Stimulated activated CD4-positive, alpha-beta T cell treated with anti-CD3 and anti-CD28 coated beads, Interleukin-2, amount 100 ng/mL, for 24 hours (primary cell): ENCODE measurements around the gene TRIM62.
A peak's percentile ranks its signal among the peaks of the same experiment; 100 is the strongest.

Experiments
- DNase-seq, 2 donors: peaks; one replicate each; pipeline ENCODE4 v3.0.0-alpha.2; 2020

The TRIM62 gene

DNA sequence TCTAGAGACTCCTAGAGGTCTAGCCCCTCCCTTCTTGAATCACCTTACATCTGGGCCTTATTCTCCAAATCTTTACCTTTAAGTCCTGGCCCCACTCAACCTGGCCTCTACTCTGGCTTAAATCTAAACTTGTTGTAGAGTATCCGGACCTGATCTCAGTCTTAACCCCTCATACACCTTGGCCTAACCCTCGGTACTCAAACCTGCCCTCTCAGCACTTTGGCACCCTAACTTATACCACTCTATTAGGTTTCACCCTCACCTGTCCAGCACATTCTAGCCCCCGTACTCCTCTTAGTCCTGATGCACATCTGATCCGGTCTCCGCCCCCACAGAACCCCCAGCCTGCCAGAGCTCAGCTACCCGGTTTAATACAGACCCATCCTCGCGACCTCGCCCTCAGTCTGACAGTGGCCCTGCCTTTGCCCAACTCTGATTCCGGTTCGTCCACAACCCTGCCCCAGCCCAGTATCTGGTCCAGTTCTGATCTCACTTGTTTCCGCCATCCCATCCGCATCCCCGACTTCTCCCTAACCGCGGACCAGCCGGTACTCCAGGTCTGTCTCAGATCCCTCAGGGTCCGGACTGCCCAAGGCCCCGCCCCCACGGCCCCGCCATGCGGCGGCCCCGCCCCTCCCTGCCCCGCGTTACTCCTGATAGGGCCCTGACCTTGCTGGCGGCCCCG is 1.5 kb downstream of the TRIM62 start:
- DNase-seq, result peak in 1 of 2 donors; percentile 79

DNA sequence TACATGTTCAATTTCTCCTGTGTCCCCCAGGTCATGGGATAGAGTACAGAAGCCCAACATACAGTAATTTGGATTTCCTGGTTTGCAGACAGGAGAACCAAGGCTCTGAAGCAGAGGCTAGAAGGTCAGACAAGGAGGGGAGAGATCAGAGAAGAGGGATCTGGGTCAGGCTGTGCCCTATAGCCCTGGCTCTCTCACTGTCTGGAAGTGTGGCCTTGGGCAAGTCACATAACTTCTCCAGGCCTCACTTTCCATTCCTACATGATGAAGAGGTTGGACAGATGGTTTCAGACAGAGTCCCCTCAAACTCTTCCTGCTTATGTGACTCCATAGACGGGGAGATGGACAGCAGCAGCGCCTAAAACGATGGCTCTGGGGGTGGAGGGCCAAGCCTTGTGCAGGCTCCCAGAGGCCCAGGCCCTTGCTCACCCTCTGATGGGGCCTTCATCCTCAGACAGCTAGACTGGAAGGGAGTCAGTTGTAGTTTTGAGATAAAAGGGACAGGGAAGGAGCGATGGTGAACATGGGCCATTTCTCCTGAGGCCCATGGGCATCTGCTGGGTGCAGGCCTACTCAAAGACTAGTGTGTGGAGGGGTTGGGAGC is 2.9 kb downstream of the TRIM62 start:
- no peak for DNase-seq

DNA sequence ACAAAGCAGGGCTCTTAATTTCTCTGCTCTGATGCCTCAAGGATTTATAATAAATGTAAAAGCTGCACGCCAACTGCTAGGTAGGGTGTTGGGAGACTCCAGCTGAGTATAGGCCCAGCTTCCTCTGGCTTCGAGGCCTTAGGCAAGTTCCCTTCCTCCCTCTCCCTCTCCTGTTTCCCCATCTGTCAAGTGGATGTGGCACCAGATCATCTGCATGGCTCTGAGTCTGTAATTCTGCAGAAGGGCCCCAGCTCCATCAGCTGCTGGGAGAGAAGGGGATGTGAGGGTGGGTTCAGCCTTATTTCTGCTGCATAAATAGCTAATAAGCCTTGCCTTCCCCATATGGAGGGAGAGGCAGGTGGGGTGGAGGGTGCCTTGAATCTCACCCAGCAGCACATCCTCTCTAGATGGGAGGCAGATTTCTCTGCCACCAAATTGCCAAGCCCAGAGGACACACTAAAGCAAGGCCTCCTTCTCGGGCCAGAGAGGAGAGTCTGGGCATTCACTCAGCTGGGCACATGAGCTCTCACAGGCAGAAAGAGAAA is 3.8 kb downstream of the TRIM62 start:
- no peak for DNase-seq

- no peak for DNase-seq
Measured at GRCh38 chr1:33176887-33177286, 5.0 kb downstream of the TRIM62 start.

- no peak for DNase-seq
Measured at GRCh38 chr1:33176362-33176850, 5.4 kb downstream of the TRIM62 start.

- no peak for DNase-seq
Measured at GRCh38 chr1:33175865-33176264, 6.0 kb downstream of the TRIM62 start.

GRCh38 chr1:33173091-33173490 is 8.8 kb downstream of the TRIM62 start:
- no peak for DNase-seq

GRCh38 chr1:33171977-33172813 is 9.6 kb downstream of the TRIM62 start:
- no peak for DNase-seq

- no peak for DNase-seq
Measured at GRCh38 chr1:33170351-33171274, 11.2 kb downstream of the TRIM62 start.

- DNase-seq, result no peak
Measured at GRCh38 chr1:33169290-33170055, 12.4 kb downstream of the TRIM62 start.

- no peak for DNase-seq
Measured at GRCh38 chr1:33168556-33169289, 13.1 kb downstream of the TRIM62 start.

DNA sequence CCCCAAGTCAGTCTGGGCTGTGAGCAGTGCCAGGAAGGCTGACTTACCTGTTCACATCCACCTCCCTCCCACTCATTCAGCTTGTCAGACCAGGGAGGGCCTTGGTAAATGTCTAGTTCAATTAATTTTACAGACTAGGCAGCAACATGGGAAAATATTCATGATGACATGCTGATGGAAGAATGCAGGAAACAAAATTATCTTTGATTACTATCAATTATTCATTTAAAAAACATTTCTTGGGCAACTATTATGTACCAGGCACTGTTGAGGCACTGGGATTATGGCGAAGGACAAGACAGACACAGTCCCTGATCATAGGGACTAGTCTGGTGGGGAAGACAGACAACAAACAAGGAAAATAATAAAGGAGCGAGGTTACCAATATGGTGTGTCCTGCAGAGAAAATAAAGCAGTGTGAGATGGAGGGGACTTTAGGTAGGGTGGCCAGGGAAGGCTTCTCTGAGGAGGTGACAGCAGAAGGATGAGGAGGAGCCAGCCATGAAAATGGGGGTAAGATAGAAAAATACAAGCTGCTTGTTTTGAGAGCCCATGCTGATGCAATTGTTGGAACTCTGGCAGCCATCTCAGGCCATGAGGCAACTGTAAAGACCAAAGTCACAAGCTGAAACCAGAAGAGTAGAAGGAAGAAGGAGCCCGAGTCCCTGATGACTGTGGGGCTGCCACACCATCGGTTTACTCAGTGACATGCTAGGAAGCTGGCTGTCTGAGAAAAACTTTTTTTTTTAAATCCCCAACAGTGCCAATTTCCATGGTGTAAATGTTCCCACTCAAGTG is 14.0 kb downstream of the TRIM62 start:
- no peak for DNase-seq

DNA sequence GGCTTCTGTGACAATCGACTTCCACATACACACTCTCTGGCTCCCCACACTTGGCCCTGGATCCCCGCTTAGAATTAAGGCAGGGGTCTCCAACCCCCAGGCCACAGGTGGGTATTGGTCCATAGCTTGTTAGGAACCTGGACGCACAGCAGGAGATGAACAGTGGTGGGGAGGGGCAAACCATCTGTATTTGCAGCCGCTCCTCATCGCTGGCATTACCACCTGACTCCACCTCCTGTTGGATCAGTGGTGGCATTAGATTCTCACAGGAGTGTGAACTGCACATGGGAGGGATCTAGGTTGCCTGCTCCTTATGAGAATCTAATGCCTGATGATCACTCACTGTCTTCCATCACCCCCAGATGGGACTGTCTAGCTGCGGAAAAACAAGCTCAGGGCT is 16.0 kb downstream of the TRIM62 start:
- no peak for DNase-seq

DNA sequence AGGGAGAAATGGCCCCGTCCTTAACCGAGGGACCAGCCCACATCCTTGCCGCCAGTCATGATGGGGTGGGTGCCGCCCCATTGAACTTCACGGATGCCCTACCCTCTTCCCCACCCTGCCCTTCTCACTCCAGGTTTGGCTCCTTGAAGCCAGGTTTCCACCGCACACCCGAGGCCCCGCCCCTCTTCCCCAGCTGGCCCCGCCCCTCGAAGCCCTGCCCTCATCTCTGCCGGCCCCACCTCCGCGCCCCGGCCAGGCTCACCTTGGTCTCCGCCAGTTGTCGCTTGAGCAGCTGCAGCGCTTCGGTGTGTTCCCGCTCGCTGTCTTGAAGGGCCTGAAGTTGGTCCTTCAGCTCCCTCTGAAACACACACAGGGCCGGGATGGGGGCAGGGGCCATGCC is 16.6 kb downstream of the TRIM62 start:
- DNase-seq, result peak in 1 of 2 donors; percentile 7

DNA sequence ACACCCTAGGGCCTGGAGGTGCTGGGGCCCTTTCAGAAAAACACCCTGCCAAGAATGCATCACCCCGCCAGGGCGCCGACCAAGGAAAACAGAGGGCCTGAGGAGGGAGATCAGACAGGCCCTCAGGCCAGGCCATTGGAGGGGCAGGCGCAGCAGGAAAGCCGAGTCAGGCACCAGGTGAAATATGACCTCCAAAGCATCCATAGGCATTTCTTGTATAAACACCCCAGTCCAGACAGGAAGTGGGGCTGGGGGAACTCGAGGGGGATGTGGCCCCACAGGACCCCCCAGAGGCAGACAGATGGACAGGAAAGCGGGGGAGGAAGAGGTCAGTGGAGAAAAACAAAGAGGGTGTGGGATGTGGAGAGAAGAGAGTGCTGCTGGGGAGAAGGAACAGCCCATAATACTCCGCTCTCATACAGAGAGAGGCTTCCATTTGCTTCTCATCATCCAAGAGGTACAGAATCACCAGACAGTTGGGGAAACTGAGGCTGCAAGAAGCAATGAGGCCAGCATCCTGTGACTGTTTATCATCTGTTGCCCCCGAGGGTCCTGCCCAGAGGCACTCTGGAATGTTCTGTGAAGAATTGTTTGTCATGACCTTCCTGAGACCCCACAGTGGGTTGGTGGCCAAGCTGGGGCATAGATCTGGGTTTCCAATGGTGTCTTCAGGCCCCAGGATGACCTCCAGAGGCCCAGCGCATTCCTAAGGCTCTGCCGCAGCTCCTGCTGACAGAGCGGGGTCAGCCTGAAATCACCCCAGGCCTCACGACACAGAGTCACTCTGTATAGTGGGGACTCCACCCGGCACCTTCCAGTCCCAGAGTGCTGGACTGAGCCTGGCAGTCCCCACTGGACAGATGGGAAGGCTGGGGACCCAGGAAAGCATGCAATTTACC is 18.0 kb downstream of the TRIM62 start:
- no peak for DNase-seq

DNA sequence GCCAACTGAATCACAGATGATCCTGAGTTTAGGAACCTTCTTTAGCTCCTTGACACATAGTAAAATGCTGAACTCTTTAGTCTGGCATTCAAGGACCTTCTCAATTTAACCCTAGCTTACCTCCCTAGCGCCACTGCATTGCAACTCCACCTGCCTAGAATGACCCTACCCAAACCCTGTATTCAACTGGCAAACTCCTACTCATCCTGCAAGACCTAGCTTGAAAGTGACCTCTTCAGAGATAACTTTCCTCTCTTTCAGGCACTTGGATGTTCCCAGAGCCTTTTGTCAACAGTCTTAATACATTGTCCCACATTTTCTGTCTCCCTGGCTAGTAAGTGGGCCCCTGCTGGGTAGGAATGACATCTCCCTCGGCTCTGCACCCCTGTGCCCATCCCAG is 19.7 kb downstream of the TRIM62 start:
- no peak for DNase-seq

DNA sequence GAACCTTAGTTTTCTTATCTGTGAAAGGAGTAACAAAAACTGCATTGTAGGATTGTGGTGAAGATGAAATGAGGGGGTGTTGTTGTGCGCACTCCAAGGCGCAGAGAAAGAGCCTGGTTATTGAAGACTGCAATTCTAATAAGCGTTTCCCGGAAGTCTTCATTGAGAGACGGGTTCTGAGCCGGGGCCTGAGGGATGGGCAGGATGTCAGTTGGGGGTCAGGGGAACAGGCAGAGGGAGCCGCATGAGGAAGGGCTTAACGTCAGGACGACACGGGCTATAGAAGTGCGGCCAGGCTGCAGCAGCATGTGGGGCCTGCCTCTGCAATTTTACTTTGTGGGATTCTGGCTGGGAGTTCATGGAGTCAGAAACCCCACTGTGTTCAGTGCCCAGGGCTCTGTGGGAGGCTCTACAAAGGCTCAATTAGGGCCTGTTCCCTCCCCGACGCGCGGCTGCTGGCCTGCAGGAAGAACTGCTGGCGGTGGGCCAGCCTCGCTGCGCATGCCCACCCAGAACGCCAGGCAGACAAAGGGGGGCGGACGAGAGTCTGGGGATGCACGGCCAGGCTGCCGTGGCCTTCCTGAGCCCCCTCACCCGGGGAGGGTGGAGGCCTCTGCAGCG is 20.7 kb downstream of the TRIM62 start:
- no peak for DNase-seq

DNA sequence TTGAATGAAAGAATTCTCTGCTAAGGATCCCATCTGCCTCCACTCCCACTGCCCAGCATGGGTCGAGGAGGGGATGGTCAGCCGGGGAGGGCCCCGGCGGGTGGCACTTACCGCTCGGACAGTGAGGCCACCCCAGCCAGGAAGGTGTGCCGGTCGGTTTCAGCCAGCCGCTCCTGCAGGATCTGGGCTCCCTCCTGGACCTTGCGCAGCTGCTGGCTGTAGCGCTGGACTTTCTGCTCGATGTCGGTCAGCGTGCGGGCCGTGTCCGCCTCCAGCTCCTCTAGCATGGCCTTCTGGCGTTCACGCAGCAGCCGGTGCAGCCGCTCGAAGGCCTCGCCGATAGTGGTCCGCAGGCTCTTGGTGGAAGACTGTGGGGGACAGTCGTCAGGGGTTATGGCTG is 22.3 kb downstream of the TRIM62 start:
- no peak for DNase-seq
